GM21723 (cell line): Measurements from ENCODE around the gene PITPNM3.
A peak's percentile ranks its signal among the peaks of the same experiment; 100 is the strongest.

Experiments
- ATAC-seq: cut with Tn5 transposase; IDR thresholded peaks from one replicate; pipeline ENCODE4 v1.9.1; 2021; ENCODE audit warnings: mild to moderate bottlenecking, moderate library complexity; ENCODE audit not compliant: unreplicated experiment

The PITPNM3 gene

DNA sequence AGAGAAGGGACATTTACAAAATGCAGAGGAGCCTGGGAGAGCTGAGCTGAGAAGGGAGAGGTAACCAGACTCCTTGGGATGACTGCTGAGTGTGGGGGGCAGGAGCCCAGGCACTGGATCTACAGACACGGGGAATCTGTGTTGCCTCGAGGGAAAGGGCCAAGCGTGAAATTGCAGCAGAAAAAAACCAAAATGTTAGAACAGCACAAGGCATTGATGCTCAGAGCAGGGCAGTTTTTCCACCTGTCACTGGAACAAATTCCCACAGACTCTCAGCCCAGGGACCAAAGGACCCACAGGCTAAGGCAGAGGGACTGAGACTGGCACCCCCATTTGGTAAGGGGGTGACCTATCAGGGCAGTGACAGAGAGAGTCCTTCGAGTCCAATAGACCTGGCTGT, 2.0 kb downstream of the PITPNM3 start:
- no peak for ATAC-seq

DNA sequence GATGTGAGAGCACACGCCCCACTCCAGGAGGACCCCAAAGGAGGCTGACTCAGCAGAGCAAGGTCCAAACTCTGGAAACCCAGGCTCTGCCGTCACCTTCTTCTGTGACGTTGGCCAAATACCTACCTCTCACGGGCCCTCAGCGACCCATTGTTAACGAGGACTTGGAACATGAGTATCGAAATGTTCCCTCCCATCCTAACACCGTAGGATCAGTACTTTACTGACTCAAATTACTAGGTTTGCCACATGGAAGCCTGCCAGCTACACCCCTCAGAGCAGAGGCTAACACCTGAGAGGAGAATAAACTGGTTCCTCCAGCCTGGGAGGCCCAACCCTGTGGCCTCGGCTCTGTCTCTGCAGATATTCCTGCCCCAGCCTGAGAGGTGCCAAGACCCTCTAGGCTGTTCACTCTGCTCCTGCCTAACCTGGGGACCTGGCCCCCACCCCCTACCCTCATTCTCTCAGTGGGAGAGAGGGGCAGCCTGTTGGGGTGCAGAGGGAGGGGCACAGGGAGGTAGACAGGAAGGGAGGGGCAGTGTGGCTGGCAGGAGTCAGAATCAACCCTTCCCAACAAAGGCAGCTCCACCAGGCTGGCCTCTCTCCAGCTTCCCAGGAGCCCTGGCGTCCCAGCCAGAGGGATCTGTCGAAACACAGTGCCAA, 4.4 kb downstream of the PITPNM3 start:
- ATAC-seq: no peak

DNA sequence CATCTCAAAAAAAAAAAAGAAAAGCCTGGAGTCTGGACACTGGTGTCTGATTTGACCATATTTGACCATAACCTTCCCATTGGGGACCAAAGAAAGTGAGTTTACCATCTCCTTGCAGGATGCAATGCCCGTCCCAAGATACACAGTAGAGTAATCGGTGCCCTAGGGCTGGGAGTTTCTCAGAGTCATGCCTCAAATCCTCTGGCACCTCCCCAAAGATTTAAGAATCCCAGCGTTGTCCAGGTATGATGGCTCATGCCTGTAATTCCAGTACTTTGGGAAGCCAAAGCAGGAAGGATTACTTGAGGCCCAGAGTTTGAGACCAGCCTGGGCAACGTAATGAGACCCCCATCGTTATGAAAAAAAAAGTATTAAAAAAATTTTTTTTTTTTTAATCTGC, 5.0 kb downstream of the PITPNM3 start:
- no peak for ATAC-seq

GRCh38 chr17:6549384-6550036, 6.8 kb downstream of the PITPNM3 start:
- no peak for ATAC-seq

DNA sequence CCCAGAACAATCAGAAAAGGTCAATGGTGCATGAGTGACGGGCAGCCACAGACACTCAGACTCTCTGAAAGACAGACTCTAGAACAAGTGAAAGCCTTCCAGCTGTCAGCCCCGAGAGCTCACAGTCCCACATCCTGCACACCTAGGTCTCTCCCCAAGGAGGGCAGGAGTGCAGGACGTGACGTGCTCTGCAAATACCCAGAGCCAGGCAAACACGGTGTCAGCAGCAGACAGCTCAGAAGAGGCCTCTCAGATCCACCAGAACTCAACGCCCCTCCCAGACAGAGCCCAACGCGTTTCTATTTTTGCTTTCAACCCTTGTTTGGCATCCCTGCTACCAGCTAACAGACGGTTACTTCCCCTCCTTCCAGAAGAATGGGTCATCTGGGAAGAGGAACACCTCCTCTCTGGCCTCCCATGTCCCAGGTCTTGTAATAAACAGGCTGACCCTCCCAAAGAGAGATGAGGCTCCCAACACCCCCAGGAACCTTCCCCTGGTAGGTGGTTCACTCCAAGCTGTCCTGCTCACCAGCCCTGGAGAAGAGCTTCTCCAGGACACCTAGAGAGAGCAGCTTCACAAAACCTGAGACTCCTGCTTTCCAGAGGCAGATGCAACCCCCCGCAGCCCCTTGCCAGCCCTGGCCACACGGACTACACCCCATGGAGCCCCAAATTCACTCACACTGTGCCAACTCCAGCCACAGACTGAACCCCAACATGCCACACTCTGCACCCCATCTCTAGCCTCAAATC, 7.6 kb downstream of the PITPNM3 start:
- peak; percentile 71 for ATAC-seq

DNA sequence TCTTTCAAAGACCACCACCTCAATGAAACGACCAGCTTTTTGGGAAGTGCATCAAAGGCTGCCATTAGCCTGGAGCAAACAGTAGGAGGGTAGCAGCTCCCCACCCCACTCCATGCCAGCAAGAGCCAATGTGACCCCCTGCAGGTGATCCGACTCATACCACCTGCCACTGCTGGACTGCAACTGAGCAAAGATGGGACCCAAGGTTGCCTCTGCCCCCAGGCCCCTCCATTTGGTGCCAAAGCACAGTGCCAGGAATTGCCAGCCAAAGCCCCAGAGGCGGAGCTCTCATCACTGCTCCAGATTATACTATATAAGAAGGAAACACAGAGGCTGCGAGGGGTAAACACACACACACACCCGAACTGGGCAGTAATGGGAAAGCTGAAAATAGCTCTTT, 8.3 kb downstream of the PITPNM3 start:
- ATAC-seq: no peak

DNA sequence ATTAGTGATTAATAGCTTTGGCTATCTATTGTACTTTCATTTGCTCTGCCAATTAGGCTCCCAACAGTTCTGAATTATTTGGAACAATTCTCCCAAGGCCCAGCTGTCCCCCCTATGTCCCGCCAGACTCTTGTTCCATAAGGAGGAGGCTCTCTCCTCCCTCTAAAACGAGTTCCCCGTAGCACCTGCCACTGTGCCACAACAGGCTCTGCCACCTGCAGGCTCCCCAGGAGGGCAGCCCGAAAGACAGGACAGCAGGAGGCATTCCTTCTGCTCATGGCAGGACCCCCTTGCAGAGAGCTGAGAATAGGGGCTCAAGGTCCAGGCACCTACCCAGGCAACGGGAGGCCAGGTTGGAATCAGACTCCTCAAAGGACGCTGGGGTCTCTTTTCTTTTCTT, 9.0 kb downstream of the PITPNM3 start:
- no peak for ATAC-seq

DNA sequence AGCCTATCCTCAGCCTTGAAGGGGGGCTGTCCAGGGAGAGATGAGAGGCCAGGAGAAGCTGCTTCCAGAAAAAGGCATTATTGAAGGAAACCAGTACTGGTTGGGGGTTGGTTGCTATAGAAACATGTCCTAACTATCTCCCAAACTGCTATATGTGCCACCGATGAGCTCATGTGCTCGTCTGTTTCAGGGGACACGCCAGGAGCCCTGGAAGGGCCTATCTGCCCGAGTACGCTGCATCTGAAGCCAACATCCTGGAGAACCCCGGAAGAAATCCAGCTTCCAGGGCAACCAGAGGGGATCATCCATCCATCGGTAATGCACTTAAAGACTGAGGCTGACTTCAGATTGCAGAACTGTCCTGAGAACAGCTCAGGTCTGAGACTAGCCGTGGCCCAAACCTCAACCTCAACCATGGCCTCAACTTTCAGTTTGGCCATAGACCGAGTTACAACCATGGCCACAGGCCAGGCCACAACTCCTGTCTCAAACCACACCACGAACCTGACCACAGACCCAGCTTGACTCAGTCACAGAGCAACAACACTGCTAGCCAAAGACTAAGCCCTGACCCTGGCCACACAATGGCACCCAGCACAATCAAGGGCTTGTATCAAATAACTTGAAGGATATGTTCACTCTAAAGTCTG, 10.2 kb downstream of the PITPNM3 start:
- no peak for ATAC-seq

GRCh38 chr17:6545291-6545690, 11.1 kb downstream of the PITPNM3 start:
- ATAC-seq: no peak

- no peak for ATAC-seq
Measured at GRCh38 chr17:6544011-6544370, 12.4 kb downstream of the PITPNM3 start.

- ATAC-seq: no peak
Measured at GRCh38 chr17:6543079-6544010, 13.0 kb downstream of the PITPNM3 start.

DNA sequence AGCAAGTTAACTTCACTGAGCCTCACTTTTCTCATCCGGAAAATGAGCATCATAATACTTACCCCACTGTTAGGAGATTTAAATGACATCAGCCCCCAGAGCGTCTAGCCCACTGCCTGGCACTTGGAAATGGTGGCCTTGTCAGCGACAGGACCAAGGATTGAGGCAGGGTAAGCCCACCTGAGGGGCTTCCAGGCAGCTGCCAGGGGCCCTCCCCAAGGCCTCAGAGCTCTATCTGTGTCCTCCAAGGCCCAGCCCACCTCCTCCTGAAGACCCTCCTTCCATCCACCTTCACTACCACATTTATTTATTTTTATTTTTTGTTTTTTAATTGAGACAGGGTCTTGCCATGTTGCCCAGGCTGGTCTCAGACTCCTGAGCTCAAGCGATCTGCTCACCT, 13.8 kb downstream of the PITPNM3 start:
- ATAC-seq: no peak

DNA sequence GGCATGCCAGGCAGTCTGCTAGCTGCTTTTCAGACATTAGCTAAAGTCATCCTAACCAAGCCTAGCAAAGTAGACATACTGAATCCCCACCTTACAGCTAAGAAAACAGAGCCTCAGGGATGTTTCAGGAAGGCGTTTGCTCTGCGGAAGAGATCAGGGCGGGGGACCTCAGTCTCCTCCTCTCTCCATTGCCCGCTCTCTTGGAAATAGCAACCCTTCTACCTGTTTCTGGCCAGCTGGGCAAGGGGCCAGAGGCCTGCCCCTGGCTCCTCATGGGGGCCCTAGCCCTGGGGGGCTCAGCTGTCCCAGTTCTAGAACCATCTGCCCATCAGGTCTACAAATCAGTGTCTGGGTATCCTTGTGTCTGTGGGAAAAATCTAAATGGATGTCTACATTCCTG, 14.5 kb downstream of the PITPNM3 start:
- ATAC-seq: no peak

- ATAC-seq: no peak
Measured at GRCh38 chr17:6539871-6540270, 16.5 kb downstream of the PITPNM3 start.

- ATAC-seq: no peak
Measured at GRCh38 chr17:6536566-6537065, 19.7 kb downstream of the PITPNM3 start.

- no peak for ATAC-seq
Measured at GRCh38 chr17:6536053-6536452, 20.3 kb downstream of the PITPNM3 start.

- ATAC-seq: no peak
Measured at GRCh38 chr17:6534846-6535514, 21.4 kb downstream of the PITPNM3 start.

DNA sequence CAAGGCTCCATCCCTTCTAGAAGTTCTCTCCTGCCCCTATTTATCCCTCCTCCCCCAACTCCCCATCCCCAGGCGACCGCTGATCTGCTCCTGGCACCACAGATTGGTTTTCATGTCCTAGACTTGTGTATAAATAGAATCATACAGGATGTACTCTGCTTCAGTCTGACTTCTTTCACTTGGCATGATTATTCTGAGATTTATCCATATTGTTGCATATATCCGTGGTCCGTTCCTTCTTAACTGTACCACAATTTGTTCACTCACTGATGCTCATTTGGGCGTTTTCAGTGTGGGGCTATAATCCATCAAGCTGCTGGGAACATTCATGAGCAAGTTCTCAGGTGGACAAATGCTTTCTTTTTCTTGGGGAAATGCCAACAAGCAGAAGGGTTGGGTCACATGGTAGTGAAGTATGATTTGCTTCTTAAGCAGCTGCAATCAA, 23.9 kb downstream of the PITPNM3 start:
- ATAC-seq: no peak

DNA sequence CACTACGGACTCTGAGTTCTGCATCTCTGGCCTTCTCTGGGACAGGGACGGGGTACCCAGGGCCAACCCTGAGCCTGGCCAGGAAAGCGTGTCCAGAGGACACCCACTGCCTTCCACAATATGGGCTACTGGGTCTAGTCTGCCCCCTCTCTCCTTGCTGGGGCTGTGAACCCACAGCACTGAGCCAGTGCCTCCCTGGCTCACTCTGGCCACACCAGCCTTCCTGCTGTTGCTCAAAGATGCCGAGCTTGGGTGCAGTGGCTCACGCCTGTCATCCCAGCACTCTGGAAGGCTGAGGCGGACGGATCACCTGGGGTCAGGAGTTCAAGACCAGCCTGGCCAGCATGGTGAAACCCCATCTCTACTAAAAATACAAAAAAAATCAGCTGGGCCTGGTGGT, 24.8 kb downstream of the PITPNM3 start:
- ATAC-seq: no peak
